Kidney (tissue), 14 donors: ENCODE results near the gene SLC25A30. TPM values are rescaled to one million over a fixed set of nuclear protein-coding genes. Genes with fewer than 3 reads are reported as not detected.

Experiments
- DNase-seq, 5 donors: peaks; one replicate each; pipeline ENCODE4 v3.0.0-alpha.2; 2013 to 2020
- FAIRE-seq: peaks from 2 replicates; lab custom pipeline; 2012; peaks lifted over from hg19 to GRCh38; lab: Jason Lieb, UNC
- H3K27ac ChIP-seq, 2 donors: one replicate each; pipeline ENCODE4 v1.7.0; 2013; ENCODE audit warnings: low read depth in 2 of 2, low read length in 2 of 2, inconsistent platforms in 1 of 2
- H3K27me3 ChIP-seq: one replicate; pipeline ENCODE4 v1.7.1; 2013; ENCODE audit warnings: low read length, inconsistent platforms; ENCODE audit not compliant: control insufficient read depth, insufficient read depth
- H3K36me3 ChIP-seq, 3 donors: one replicate each; pipeline versions ENCODE4 v1.7.0 to v1.7.1; 2013; ENCODE audit warnings: low read length in 3 of 3, control low read depth in 1 of 3, inconsistent platforms in 1 of 3; ENCODE audit not compliant: insufficient read depth in 3 of 3, control insufficient read depth in 2 of 3
- H3K4me1 ChIP-seq, 3 donors: one replicate each; pipeline versions ENCODE4 v1.7.0 to v1.7.1; 2013; ENCODE audit warnings: low read length in 3 of 3, inconsistent platforms in 1 of 3, low read depth in 1 of 3; ENCODE audit not compliant: control insufficient read depth in 2 of 3, insufficient read depth in 2 of 3
- H3K4me3 ChIP-seq, 3 donors: one replicate each; pipeline versions ENCODE4 v1.7.0 to v1.8.1; 2013; ENCODE audit warnings: low read length in 3 of 3, control low read depth in 1 of 3, inconsistent platforms in 1 of 3
- H3K9ac ChIP-seq, 3 donors: one replicate each; pipeline versions ENCODE4 v1.7.0 to v1.7.1; 2013; ENCODE audit warnings: low read length in 3 of 3, control low read depth in 1 of 3, inconsistent platforms in 1 of 3
- H3K9me3 ChIP-seq, 3 donors: one replicate each; pipeline versions ENCODE4 v1.7.0 to v1.7.1; 2013; ENCODE audit warnings: low read length in 3 of 3, control low read depth in 1 of 3, inconsistent platforms in 1 of 3; ENCODE audit not compliant: control insufficient read depth in 2 of 3, insufficient read depth in 1 of 3
- intact Hi-C: fragments of 100-400 bp; cut with DNase I; formaldehyde crosslinking; loops from one replicate; pipeline ENCODE4 v1.11.1; 2022
- polyA plus RNA-seq: library from polyadenylated mRNA; stranded (reverse); fragments of 350-450 nt; fragmentation: Illumina TruSeq; extraction: RNeasy Lipid Tissue Mini Kit (QIAGEN cat#74804); gene quantifications from one replicate; pipeline ENCODE4 v1.2.3, GENCODE V29; 2014; ENCODE audit warnings: low read depth, low replicate concordance; ENCODE audit not compliant: insufficient read depth
- total RNA-seq: library from RNA; stranded (reverse); fragmentation: NEBNext Ultra II Directional; extraction: Animal tissue kit (Norgen Biotek cat#: 25700); gene quantifications from one replicate; pipeline ENCODE4 v1.2.1, GENCODE V29; 2021
- TF ChIP-seq, protein P1 (sequence below): IDR thresholded peaks from 3 replicates; pipeline ENCODE4 v1.5.1; 2012; ENCODE audit warnings: mild to moderate bottlenecking, moderate library complexity, borderline replicate concordance; ENCODE audit not compliant: insufficient read depth; ENCODE audit errors: extremely low read depth
- donor health status: control.
- donor health status: control.
- donor health status: control.
- donor health status: control.
- donor health status: control.
- donor health status: DM: yes; HTN: yes; CAD: no.
- donor health status: Normal renal cell carcinoma (clear cell type).

SLC25A30 gene
- total and polyA plus RNA-seq, 2 donors from 2014 or later: 32.9 to 47.1 TPM

DNA sequence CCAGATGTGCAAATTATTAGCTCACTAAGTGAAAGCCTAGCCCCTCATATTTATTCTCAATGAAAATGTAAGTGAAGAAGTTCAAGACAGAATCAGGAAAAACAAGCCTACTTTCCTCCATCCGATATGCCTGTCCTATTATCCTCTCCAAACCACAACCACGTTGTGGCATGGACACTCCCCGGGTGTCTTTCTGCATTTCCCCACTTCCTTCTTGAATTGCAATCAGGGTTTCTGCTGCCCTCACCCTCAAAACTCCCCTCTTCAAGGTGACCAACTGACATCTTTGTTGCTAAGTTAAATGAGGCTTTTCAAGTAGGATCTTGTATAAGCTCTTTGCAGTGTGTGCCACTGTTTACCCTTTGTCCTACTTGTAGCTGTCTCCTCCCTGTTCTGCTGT lies 11.8 kb downstream of the SLC25A30 start:
- H3K9ac ChIP-seq: no peak overlapping the region
- DNase-seq (no peak), FAIRE-seq (no peak)
- intact Hi-C loops: no loop called here
- peaks cover 7 to 55% (median 35%) of the 10 kb centered on the region in 3 donors for H3K36me3 ChIP-seq
- TF ChIP-seq, protein P1, sequence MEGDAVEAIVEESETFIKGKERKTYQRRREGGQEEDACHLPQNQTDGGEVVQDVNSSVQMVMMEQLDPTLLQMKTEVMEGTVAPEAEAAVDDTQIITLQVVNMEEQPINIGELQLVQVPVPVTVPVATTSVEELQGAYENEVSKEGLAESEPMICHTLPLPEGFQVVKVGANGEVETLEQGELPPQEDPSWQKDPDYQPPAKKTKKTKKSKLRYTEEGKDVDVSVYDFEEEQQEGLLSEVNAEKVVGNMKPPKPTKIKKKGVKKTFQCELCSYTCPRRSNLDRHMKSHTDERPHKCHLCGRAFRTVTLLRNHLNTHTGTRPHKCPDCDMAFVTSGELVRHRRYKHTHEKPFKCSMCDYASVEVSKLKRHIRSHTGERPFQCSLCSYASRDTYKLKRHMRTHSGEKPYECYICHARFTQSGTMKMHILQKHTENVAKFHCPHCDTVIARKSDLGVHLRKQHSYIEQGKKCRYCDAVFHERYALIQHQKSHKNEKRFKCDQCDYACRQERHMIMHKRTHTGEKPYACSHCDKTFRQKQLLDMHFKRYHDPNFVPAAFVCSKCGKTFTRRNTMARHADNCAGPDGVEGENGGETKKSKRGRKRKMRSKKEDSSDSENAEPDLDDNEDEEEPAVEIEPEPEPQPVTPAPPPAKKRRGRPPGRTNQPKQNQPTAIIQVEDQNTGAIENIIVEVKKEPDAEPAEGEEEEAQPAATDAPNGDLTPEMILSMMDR: no peak
- peaks cover 0 to 11% (median 2%) of the 10 kb centered on the region in 3 donors for H3K4me1 ChIP-seq
- no peaks in the 10 kb centered on the region for H3K9me3 ChIP-seq
- H3K4me3 ChIP-seq: no peak overlapping the region
- no peak overlapping the region for H3K27ac ChIP-seq
- H3K27me3 ChIP-seq: no peaks in the 10 kb centered on the region

DNA sequence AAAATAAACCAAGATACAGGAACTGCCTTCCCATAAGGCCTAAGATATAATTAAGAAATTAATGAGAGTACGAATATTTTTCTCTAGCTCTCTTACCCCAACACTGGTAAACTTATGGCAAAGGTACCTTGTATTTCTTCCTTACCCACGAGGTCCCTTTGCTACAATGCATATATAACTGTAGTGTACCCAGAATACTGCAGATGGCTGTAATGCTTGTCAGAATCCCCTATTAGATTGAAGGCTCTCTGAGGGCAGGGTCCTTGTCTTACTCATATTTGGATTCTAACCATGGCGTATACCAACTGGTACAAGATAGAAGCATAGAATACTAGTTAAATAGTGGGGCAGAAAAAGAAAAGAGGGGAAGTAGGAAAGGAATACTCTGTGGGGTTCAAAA lies 15.1 kb downstream of the SLC25A30 start:
- H3K27me3 ChIP-seq: no peaks in the 10 kb centered on the region
- H3K4me3 ChIP-seq: no peak overlapping the region
- intact Hi-C loops: no loop called here
- H3K36me3 ChIP-seq: peaks cover 7 to 49% (median 28%) of the 10 kb centered on the region in 3 donors
- H3K27ac ChIP-seq: peak overlapping the region; percentile 59 to 86
- DNase-seq: no peak
- H3K9ac ChIP-seq: peak overlapping the region in 1 of 3 donors; percentile 26
- peaks cover 0 to 13% (median 0%) of the 10 kb centered on the region in 3 donors for H3K4me1 ChIP-seq
- H3K9me3 ChIP-seq: no peaks in the 10 kb centered on the region
- TF ChIP-seq, protein P1: no peak
- no peak for FAIRE-seq

DNA sequence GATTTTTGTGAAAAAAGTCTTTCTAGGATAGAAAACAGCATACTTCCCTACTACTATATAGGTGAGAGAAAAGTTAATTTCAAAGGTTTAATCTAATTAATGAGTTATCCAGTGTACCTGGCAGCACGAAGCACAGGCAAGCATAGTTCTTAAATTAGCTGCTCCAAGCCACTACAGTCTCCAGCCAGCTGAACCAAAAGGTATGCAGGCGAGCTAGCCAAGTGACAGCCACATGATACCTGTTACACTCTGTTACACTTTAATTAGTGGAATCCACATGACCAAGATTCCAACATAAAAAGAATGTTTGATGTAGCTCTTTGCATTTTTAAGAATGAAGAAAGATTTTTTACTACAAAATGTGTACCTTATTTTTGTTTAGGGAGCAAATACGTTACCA lies 15.5 kb downstream of the SLC25A30 start:
- intact Hi-C loops: no loop called here
- DNase-seq (peak in 3 of 5 donors; percentile 48 to 73 (median 70)), FAIRE-seq (peak; percentile 66)
- peaks cover 0 to 13% (median 2%) of the 10 kb centered on the region in 3 donors for H3K4me1 ChIP-seq
- no peak overlapping the region for H3K4me3 ChIP-seq
- H3K9me3 ChIP-seq: no peaks in the 10 kb centered on the region
- TF ChIP-seq, protein P1: no peak
- H3K27me3 ChIP-seq: no peaks in the 10 kb centered on the region
- H3K36me3 ChIP-seq: peaks cover 6 to 47% (median 28%) of the 10 kb centered on the region in 3 donors
- no peak overlapping the region for H3K9ac ChIP-seq
- peak overlapping the region; percentile 78 to 86 for H3K27ac ChIP-seq

DNA sequence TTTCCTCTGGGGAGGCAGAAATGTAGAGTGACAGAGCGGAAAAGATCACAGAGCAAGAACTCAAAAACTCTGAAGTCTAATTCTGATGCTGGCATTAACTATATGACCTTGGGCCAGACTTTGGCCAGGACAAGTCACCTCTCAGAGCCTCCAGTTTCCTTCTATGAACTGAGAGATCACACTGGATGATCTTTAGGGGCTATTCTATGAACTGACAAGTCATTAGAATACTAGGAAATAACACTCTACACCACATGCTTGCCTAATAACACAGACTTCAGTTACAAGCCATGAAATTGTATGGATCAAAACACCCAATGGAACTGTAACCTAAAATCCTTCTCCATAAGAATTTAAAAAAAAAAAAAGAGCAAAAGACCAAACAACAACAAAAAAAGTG lies 16.9 kb downstream of the SLC25A30 start:
- Histone ChIP-seq H3K4me3 (no peak overlapping the region), H3K27ac (peak overlapping the region in 1 of 2 donors; percentile 14), H3K27me3 (no peaks in the 10 kb centered on the region), H3K36me3 (peaks cover under 1 to 42% (median 22%) of the 10 kb centered on the region in 3 donors), H3K9me3 (no peaks in the 10 kb centered on the region), H3K4me1 (peaks cover 0 to 17% (median 6%) of the 10 kb centered on the region in 3 donors), H3K9ac (no peak overlapping the region)
- intact Hi-C loops: no loop called here
- DNase-seq (no peak), FAIRE-seq (no peak)
- TF ChIP-seq, protein P1: no peak
